Dermis microvascular lymphatic vessel endothelial cell (primary cell): ENCODE results near the gene MARCHF11. TPM values are rescaled to one million over a fixed set of nuclear protein-coding genes. Genes with fewer than 3 reads are reported as not detected.

Experiments
- DNase-seq, 2 donors: peaks; one replicate each; pipeline versions ENCODE4 v3.0.0 to v3.0.0-alpha.2; 2010; ENCODE audit warnings: low read depth in 2 of 2
- total RNA-seq: library from RNA; depleted of rRNA; stranded (reverse); fragments of >200 nt; gene quantifications from 2 replicates; pipeline ENCODE4 v1.2.1, GENCODE V29; 2014

The MARCHF11 gene
- total RNA-seq, 1 donor from 2014 or later, result not detected

GRCh38 chr5:16131878-16132277 is 47.7 kb downstream of the MARCHF11 start:
- DNase-seq, result no peak

DNA sequence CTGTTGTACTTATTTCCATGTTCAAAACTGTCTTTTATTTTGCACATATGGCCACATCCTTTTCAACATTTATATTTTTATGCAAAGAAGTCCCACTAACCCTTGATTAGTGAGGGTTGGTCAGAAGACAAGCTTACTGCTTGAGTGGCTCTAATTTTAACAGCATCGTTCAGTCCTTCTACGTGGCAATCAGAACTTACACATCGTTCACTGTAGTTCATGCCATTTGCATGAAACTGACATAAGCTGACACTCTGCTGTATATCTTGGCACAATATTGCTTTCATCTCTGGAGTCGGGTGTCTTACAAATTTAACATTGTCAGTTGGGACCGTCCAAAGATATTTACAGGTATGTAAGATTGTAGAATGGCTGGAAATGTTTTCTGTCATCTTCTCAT is 50.6 kb downstream of the MARCHF11 start:
- DNase-seq, result no peak

GRCh38 chr5:16127865-16128544 is 51.6 kb downstream of the MARCHF11 start:
- no peak for DNase-seq

- no peak for DNase-seq
Observed at GRCh38 chr5:16120579-16120978, 59.0 kb downstream of the MARCHF11 start.

GRCh38 chr5:16119790-16120189 is 59.8 kb downstream of the MARCHF11 start:
- no peak for DNase-seq

- DNase-seq, result no peak
Observed at GRCh38 chr5:16115140-16115539, 64.5 kb downstream of the MARCHF11 start.

DNA sequence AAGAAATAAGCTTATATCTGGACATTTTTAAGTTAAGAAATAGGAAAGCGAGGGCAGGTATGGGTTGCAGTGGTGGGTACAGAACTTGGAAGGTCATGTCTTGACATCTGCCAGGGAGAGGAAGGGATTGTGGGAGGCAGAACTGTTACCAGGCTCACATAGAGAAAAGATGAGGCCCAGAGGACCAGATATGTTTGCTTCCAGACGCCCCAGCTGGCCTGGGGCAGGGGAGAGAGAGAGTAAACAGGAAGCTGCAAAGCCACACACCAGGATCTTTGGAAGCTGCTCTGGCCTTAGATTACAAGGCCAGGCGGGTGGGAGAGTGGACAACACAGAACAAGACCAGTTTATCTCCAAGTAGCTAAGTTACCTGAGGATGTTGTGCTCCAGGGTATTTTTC is 71.2 kb downstream of the MARCHF11 start:
- no peak for DNase-seq

GRCh38 chr5:16104961-16105360 is 74.6 kb downstream of the MARCHF11 start:
- no peak for DNase-seq

DNA sequence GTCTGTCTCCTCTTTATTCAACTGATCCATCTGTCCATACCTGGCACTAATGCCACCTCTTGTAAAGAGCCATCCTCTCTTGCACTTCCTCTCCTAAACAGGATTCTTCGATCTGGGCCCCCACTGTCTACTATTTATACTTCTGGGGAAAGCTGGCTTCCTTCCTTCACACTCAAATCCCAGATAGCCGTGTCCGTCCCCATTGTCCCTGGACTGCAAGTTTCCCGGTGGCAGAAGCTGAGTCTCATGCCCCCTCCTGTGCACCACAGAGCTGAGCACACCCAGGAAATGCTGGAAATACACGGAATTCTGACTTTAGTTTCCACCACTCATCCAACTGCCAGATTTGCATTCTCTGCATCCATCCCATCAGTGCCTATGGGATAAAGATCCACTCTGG is 84.0 kb downstream of the MARCHF11 start:
- DNase-seq, result no peak

- DNase-seq, result no peak
Observed at GRCh38 chr5:16090270-16090669, 89.3 kb downstream of the MARCHF11 start.

DNA sequence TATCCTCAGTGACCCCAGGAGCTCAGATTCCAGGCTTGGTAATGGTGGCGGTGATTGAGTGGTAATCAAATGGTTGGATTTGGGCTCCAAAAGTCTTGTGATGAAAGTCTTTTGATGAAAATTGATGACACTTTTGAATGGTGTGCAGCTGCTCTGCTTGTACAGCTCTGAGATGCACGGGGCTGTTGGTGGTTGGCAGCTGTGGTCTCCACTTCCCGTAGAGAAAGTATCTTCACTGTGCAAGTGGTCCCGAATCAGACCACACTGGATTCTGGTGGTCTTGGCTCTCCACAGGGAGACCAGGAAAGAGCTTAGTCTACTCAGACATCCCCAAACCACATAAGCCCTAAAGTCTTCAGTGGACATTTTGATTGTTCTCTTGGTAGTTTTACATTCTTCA is 96.6 kb downstream of the MARCHF11 start:
- DNase-seq, result no peak

DNA sequence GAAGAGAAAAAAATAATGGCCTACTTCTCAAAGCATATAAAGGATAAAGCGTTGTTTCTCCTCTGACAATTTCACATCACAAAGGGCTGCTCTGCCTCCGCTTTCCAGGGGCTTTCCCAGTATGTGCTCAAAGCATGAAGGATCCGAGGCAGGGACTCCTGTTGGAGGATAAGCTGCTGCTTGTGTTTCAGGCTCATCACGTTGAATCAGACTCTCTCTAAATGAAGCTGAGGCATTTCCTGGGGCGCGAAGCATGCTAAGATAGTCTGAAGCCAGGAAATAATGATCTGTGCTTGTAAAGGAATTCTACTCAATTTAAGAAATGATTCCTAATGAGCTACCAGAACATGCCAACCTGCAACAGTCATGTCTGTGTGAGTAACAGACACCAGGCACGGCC is 97.5 kb downstream of the MARCHF11 start:
- no peak for DNase-seq

DNA sequence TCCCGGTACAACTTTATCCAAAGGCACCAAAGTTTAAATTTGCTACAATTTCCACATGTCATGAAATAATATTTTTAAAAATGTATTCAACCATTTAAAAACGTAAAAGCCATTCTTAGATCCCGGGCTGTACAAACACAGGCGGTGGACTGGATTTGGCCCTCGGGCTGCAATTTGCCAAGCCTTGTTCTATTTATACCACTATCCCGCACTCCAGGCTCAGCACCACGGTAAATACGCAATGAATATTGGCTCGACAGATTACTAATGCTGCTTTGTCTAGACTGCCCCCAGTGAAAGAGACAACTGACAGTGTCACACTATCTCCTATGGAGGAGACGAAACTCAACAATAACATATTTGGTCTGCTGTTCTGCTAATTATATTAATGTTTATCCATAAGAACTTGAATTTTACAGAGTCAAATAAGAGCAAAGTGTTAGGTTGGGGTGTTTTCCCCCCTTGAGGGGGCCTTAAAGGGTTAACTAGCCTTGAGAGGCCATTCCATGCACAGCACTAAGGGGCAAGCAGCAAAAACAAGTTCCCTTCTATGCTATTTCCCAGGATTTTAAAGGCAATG is 98.1 kb downstream of the MARCHF11 start:
- DNase-seq, result no peak

- no peak for DNase-seq
Observed at GRCh38 chr5:16076657-16077056, 102.9 kb downstream of the MARCHF11 start.

GRCh38 chr5:16074358-16074757 is 105.2 kb downstream of the MARCHF11 start:
- DNase-seq, result no peak

GRCh38 chr5:16072616-16073015 is 107.0 kb downstream of the MARCHF11 start:
- DNase-seq, result no peak

- DNase-seq, result no peak
Observed at GRCh38 chr5:16067415-16067814, 112.2 kb downstream of the MARCHF11 start.

GRCh38 chr5:16066810-16067209 is 112.8 kb downstream of the MARCHF11 start:
- no peak for DNase-seq

GRCh38 chr5:16066320-16066719 is 113.3 kb downstream of the MARCHF11 start:
- no peak for DNase-seq

DNA sequence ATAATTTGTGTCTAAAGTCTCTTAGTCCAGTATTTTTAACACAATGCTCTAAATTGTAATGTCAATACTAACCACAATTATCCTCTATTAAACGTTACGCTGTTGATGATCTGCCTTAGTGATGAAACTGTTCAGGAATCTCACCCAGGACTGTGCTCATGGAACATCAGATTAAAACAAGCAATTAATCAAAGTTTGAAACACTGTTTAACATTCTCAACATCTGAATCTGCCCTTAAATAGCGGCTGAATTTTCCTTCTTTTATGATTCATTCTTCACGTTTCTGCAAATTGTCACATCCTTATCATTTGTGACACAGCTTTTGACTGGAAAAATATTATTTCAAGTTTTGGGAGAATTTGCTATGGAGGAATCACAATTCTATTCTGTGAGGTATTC is 113.8 kb downstream of the MARCHF11 start:
- DNase-seq, result no peak

DNA sequence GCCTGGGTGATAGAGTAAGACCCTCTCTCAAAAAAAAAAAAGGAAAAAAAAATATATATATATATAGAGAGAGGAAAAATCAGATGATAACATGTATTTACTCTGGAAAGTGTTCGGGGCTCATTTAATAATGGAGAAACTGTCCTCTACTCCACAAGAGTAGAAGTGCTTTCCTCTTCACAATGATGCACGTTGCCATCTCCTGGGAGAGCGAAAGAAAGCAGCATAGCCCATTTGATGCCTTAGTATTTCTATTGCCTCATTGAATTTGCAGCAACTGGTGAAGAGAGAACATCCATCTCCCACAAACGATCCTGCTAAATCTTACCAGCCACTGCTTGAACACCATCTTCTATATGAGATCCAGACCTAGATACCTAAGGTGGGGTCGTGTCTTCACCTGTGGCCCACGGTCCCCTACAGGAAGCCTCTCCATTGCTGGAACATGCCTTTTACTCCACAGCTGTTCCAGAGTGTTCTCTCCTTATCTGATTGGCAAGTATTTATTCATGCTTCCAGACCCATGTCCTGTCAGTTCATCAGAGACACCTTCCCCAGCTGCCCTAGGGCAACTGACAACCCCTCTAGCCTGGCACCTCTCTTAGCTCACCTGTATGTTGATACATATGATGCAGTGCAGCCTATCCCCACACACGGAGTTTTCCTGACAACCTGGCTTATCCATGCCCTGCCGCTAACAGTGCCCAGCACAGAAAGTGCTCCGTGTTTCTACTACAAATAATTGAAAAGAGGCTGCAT is 115.3 kb downstream of the MARCHF11 start:
- no peak for DNase-seq

DNA sequence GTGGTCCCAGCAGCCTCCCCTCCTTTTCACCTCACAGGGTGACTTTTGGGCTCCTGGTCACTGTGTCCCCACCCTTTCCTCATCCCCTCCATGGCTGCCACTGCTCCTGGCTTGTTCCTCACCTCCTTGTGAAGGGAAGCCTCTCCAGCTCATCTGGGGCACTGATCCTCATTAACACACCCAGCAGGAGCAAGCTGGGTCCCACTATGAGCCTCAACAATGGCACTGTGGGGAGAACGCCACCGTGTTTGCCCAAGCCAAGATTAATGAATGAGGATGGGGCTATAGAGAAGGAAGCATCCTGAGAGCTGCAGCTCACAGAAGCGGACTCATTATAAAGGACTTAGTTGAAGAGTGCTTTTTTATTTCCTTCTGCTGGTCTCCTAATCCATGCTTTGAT is 118.4 kb downstream of the MARCHF11 start:
- no peak for DNase-seq

GRCh38 chr5:16057277-16057676 is 122.3 kb downstream of the MARCHF11 start:
- DNase-seq, result no peak
